Karpas-422 (cell line): ENCODE results near the gene ZNF560. TPM values are rescaled to one million over a fixed set of nuclear protein-coding genes. Genes with fewer than 3 reads are reported as not detected.

Experiments
- DNase-seq: peaks from one replicate; pipeline ENCODE4 v3.0.0-alpha.2; 2015
- H2AFZ ChIP-seq: fragments of 200-600 bp; sonication (generic); 2 replicates; pipeline ENCODE4 v1.6.1; 2014; ENCODE audit warnings: antibody characterized with exemption, low read length, mixed read lengths
- H3K27ac ChIP-seq: fragments of 200-600 bp; sonication (generic); 2 replicates; pipeline ENCODE4 v1.5.1; 2014; ENCODE audit warnings: mild to moderate bottlenecking, low read length, moderate library complexity
- H3K27me3 ChIP-seq: fragments of 200-600 bp; sonication (generic); 2 replicates; pipeline ENCODE4 v1.6.1; 2014; ENCODE audit warnings: low read length, mixed read lengths
- H3K36me3 ChIP-seq: fragments of 200-600 bp; sonication (generic); 2 replicates; pipeline ENCODE4 v1.6.1; 2014; ENCODE audit warnings: low read length, mixed read lengths; ENCODE audit not compliant: insufficient read depth
- H3K4me1 ChIP-seq: fragments of 200-600 bp; sonication (generic); 2 replicates; pipeline ENCODE4 v1.6.1; 2014; ENCODE audit warnings: mild to moderate bottlenecking, low read length, mixed read lengths
- H3K4me2 ChIP-seq: fragments of 200-600 bp; sonication (generic); 2 replicates; pipeline ENCODE4 v1.6.1; 2014; ENCODE audit warnings: low read length, low read depth, mild to moderate bottlenecking; ENCODE audit not compliant: poor library complexity, severe bottlenecking
- H3K4me3 ChIP-seq: fragments of 200-600 bp; sonication (generic); 2 replicates; pipeline ENCODE4 v1.5.1; 2014; ENCODE audit warnings: mild to moderate bottlenecking, antibody characterized with exemption, low read length, mixed read lengths
- H3K79me2 ChIP-seq: fragments of 200-600 bp; sonication (generic); 2 replicates; pipeline ENCODE4 v1.6.1; 2014; ENCODE audit warnings: mild to moderate bottlenecking, low read length, mixed read lengths
- H3K9ac ChIP-seq: fragments of 200-600 bp; sonication (generic); 2 replicates; pipeline ENCODE4 v1.6.0; 2014; ENCODE audit warnings: low read length
- H3K9me2 ChIP-seq: fragments of 200-600 bp; sonication (generic), shearing (Covaris generic); replicated peaks from 2 replicates; pipeline ENCODE4 v1.6.0; 2014; ENCODE audit warnings: mild to moderate bottlenecking, low read length, moderate library complexity; ENCODE audit not compliant: insufficient read depth
- H3K9me3 ChIP-seq: fragments of 300-700, 200-600 bp; sonication (generic); 2 replicates; pipeline ENCODE4 v1.6.1; 2014; ENCODE audit warnings: low read length, mixed read lengths
- H4K20me1 ChIP-seq: fragments of 200-600 bp; sonication (generic); 2 replicates; pipeline ENCODE4 v1.6.1; 2014; ENCODE audit warnings: mild to moderate bottlenecking, antibody characterized with exemption, low read length, low read depth; ENCODE audit not compliant: insufficient read depth
- total RNA-seq: library from RNA; depleted of rRNA; stranded (reverse); fragments of >200 nt; shearing (Covaris generic); gene quantifications from 2 replicates; pipeline ENCODE4 v1.2.3, GENCODE V29; 2014; ENCODE audit warnings: low replicate concordance

ZNF560 gene
- total RNA-seq, 1 experiment from 2014 or later: not detected

DNA sequence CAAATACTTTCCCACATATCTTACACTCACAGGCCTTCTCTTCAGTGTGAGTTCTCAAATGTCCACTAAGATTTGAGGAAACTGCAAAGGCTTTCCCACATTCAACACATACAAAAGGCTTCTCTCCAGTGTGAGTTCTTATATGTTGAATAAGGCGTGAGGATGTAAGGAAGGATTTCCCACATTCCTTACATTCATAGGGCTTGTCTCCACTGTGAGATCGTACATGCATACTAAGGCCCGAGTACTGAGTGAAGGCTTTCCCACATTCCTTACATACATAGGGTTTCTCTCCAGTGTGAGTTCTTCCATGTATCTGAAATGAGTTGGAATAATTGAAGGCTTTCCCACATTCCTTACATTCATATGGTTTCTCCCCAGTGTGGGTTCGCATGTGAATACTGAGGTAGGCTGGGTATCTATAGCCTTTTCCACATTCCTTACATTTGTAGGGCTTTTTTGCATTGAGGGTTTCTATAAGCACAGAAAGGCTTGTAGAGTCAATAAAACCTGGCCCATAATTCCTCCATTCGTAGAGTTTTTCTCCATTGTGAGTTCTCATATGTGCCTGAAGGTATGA lies 30.4 kb upstream of the ZNF560 start:
- Histone ChIP-seq H3K27ac (no peak overlapping the region), H4K20me1 (no peaks in the 10 kb centered on the region), H3K9me3 (peaks cover 55% of the 10 kb centered on the region), H3K27me3 (no peaks in the 10 kb centered on the region), H3K9me2 (no peaks in the 10 kb centered on the region), H3K9ac (no peak overlapping the region), H3K4me1 (no peaks in the 10 kb centered on the region), H3K36me3 (peaks cover 78% of the 10 kb centered on the region), H3K4me3 (no peak overlapping the region), H3K4me2 (no peak overlapping the region), H2AFZ (no peak overlapping the region), H3K79me2 (no peaks in the 10 kb centered on the region)
- no peak for DNase-seq

DNA sequence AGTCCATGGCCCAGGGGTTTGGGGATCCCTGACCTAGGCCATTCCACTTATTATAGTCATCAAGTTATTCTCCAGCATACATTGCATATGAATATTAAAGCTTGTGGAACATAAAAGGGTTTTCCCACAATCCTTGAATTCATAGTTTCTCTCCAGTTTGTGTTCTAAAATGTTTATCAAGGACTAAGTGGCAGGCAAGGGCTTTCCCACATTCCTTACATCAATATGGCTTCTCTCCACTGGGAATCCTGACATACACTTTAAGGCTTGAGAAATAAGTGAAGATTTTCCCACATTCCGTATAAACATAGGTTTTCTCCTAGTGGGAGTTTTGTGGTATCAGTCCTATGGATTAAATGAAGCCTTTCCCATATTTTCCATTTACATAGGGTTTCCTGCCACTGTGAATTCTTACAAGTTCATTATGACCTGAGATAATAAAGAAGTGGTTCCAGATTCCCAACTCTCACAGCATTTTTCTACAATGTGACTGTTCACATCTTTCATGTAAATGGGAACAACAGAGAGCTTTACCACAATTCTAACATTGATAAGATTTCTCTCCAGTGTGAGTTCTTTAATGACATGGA lies 25.6 kb upstream of the ZNF560 start:
- no peaks in the 10 kb centered on the region for H3K27me3 ChIP-seq
- H4K20me1 ChIP-seq: no peaks in the 10 kb centered on the region
- no peak for DNase-seq
- peaks cover 51% of the 10 kb centered on the region for H3K9me3 ChIP-seq
- no peak overlapping the region for H3K4me2 ChIP-seq
- H2AFZ ChIP-seq: no peak overlapping the region
- no peak overlapping the region for H3K9ac ChIP-seq
- H3K4me3 ChIP-seq: no peak overlapping the region
- H3K79me2 ChIP-seq: no peaks in the 10 kb centered on the region
- H3K36me3 ChIP-seq: peaks cover 36% of the 10 kb centered on the region
- no peak overlapping the region for H3K27ac ChIP-seq
- no peaks in the 10 kb centered on the region for H3K9me2 ChIP-seq
- no peaks in the 10 kb centered on the region for H3K4me1 ChIP-seq

DNA sequence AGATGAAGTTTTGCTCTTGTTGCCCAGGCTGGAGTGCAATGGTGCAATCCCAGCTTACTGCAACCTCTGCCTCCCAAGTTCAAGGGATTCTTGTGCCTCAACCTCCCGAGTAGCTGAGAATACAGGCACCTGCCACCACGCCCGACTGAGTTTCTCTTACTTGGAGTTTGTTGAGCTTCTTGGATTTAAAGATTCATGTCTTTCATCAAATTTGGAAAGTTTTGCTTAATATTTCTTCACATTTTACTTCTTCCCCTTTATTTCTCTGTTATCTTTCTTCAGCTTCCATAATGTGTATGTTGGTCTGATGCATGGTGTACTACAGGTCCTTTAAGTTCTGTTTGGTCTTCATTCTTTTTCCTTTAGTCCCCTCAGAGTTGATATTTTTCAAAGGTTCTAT lies 8.9 kb upstream of the ZNF560 start:
- Histone ChIP-seq H4K20me1 (no peaks in the 10 kb centered on the region), H3K4me2 (no peak overlapping the region), H3K4me3 (no peak overlapping the region), H3K36me3 (no peaks in the 10 kb centered on the region), H3K4me1 (no peaks in the 10 kb centered on the region), H3K27me3 (no peaks in the 10 kb centered on the region), H3K27ac (no peak overlapping the region), H3K9me2 (no peaks in the 10 kb centered on the region), H3K9ac (no peak overlapping the region), H2AFZ (no peak overlapping the region), H3K9me3 (peaks cover 12% of the 10 kb centered on the region), H3K79me2 (no peaks in the 10 kb centered on the region)
- DNase-seq: no peak

DNA sequence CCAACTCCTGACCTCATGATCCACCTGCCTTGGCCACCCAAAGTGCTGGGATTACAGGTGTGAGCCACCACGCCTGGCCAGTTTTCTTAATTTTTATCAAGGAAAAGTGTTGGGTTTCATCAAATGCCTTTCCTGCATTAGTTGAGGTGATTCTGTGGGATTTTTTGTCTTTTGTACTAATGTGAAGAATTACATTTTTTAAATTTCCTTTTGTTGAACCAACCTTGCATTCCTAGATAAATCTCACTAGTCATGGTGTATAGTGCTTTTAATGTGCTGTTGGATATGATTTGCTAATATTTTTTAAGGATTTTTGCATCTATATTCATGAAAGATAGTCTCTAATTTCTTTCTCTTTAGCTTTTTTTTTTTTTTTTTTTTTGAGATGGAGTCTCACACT lies 2.4 kb upstream of the ZNF560 start:
- no peak for DNase-seq
- Histone ChIP-seq H3K4me1 (no peaks in the 10 kb centered on the region), H3K9me3 (peaks cover 12% of the 10 kb centered on the region), H3K9ac (no peak overlapping the region), H3K4me3 (no peak overlapping the region), H3K36me3 (no peaks in the 10 kb centered on the region), H3K27ac (no peak overlapping the region), H3K27me3 (no peaks in the 10 kb centered on the region), H3K9me2 (no peaks in the 10 kb centered on the region), H3K79me2 (no peaks in the 10 kb centered on the region), H4K20me1 (no peaks in the 10 kb centered on the region), H2AFZ (no peak overlapping the region), H3K4me2 (no peak overlapping the region)

DNA sequence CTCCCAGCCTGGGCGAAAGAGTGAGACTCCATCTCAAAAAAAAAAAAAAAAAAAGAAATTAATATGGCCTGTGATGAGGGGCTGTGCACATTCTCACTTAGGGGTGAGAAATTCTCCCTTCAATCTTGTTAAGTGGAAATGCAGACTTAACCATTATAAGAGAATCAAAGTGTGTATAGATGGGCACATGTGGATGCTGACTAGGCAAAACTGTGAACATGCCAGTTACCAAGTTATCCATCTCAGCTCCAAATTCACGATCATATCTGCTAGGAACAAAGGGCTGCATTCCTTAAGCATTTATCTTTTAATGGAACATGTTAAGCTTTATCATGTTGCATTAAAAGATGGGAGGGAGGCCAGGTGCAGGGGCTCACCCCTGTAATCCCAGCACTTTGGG lies 4.3 kb downstream of the ZNF560 start:
- no peak overlapping the region for H3K4me2 ChIP-seq
- H3K27me3 ChIP-seq: no peaks in the 10 kb centered on the region
- H3K4me3 ChIP-seq: no peak overlapping the region
- H3K36me3 ChIP-seq: no peaks in the 10 kb centered on the region
- H2AFZ ChIP-seq: no peak overlapping the region
- no peaks in the 10 kb centered on the region for H3K4me1 ChIP-seq
- H4K20me1 ChIP-seq: no peaks in the 10 kb centered on the region
- no peak overlapping the region for H3K9ac ChIP-seq
- no peak overlapping the region for H3K27ac ChIP-seq
- H3K79me2 ChIP-seq: no peaks in the 10 kb centered on the region
- DNase-seq: no peak
- H3K9me2 ChIP-seq: no peaks in the 10 kb centered on the region
- H3K9me3 ChIP-seq: peaks cover 16% of the 10 kb centered on the region

DNA sequence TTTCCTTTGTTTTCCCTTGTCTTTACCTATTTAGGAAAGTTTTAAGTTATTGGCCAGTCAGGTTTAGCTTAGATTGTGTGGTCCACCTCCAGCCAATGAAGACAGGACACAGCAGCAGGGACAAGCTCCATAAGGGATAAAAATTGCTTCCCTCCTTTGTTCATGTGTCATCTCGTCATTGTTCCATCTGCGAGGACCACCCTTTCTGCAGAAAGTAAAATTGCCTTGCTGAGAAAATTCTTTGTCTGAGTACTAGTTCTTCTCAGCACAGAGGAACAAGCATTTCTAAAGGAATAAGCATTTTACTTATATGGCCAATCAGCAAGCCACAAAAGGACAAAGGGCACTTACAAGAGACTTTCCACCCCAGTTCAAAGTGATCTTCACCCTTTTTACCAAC lies 11.4 kb downstream of the ZNF560 start:
- Histone ChIP-seq H3K27ac (no peak overlapping the region), H3K79me2 (no peaks in the 10 kb centered on the region), H2AFZ (no peak overlapping the region), H3K36me3 (no peaks in the 10 kb centered on the region), H3K4me2 (no peak overlapping the region), H3K9me2 (no peaks in the 10 kb centered on the region), H3K9ac (no peak overlapping the region), H4K20me1 (no peaks in the 10 kb centered on the region), H3K4me1 (no peaks in the 10 kb centered on the region), H3K4me3 (no peak overlapping the region), H3K27me3 (no peaks in the 10 kb centered on the region), H3K9me3 (peaks cover 26% of the 10 kb centered on the region)
- peak; percentile 46 for DNase-seq

DNA sequence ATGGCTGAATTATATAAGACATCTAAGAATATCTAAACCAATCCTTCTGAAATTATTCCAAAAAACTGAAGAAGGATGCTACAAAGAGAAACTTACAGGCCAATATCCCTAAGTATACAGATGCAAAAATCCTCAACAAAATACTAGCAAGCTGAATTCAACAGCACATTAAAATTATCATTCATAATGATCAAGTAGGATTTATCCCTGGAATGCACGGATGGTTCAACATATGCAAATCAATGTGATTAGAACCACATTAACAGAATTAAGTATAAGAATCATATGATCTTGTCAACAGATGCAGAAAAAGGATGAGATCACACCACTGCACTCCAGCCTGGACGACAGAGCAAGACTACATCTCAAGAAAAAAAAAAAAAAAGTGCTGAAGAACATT lies 13.3 kb downstream of the ZNF560 start:
- Histone ChIP-seq H3K4me3 (no peak overlapping the region), H4K20me1 (no peaks in the 10 kb centered on the region), H2AFZ (no peak overlapping the region), H3K79me2 (no peaks in the 10 kb centered on the region), H3K9ac (no peak overlapping the region), H3K36me3 (no peaks in the 10 kb centered on the region), H3K9me3 (peaks cover 25% of the 10 kb centered on the region), H3K4me1 (no peaks in the 10 kb centered on the region), H3K4me2 (no peak overlapping the region), H3K27me3 (no peaks in the 10 kb centered on the region), H3K9me2 (no peaks in the 10 kb centered on the region), H3K27ac (no peak overlapping the region)
- DNase-seq: peak; percentile 39

DNA sequence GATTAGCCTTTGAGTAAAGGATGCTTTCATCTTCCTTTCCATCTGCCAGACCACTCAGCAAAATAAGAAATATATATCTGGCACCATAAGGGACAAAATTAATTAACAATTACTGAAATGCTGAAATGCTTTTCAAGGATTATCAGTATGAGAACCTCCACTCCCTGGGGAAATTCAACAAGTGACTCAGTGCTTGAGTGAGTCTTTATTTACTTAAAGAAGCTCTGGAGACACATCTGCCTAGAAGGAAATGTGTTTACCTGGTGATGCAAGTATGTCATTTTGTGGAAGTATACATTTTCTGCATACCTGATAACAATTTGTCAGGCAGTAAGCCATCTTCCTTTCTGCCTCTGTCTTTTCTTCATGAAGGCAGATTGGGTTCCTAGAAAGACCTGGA lies 23.4 kb downstream of the ZNF560 start:
- no peak overlapping the region for H3K9ac ChIP-seq
- no peaks in the 10 kb centered on the region for H3K9me2 ChIP-seq
- no peaks in the 10 kb centered on the region for H3K4me1 ChIP-seq
- H3K4me2 ChIP-seq: no peak overlapping the region
- no peak for DNase-seq
- no peak overlapping the region for H3K4me3 ChIP-seq
- H3K79me2 ChIP-seq: no peaks in the 10 kb centered on the region
- H3K9me3 ChIP-seq: peaks cover 22% of the 10 kb centered on the region
- H3K27me3 ChIP-seq: no peaks in the 10 kb centered on the region
- no peaks in the 10 kb centered on the region for H3K36me3 ChIP-seq
- H2AFZ ChIP-seq: no peak overlapping the region
- no peak overlapping the region for H3K27ac ChIP-seq
- no peaks in the 10 kb centered on the region for H4K20me1 ChIP-seq
